K562 (cell line): Measurements from ENCODE around the gene FMNL2. TPM values are rescaled to one million over a fixed set of nuclear protein-coding genes. Genes with fewer than 3 reads are reported as not detected.

Experiments used
- ATAC-seq: fragments of 200-7000 bp; cut with Tn5 transposase; 3 replicates; pipeline ENCODE4 v1.9.1; 2020; ENCODE audit warnings: moderate library complexity
- BruUV-seq: library from RNA; stranded (reverse); fragments of 400-500 nt; replicated peaks from 2 replicates; lab custom pipeline; 2021; lab: Mats Ljungman, UMichigan
- CTCF ChIA-PET: fragments of 300-600 bp; formaldehyde crosslinking; extraction: SDS; loops from one replicate; lab custom pipeline; 2021; ENCODE audit warnings: low intra/inter-chr PET ratio; lab: Yijun Ruan, JAX
- POLR2A ChIA-PET: fragments of 300-600, 350-650 bp; sonication (Branson Sonifier 250); formaldehyde crosslinking; extraction: SDS; loops from one replicate; lab custom pipeline; 2021; ENCODE audit warnings: antibody characterized with exemption, inconsistent platforms; lab: Yijun Ruan, JAX
- DNase-seq, 4 experiments: peaks; one replicate each; pipeline versions ENCODE4 v3.0.0 to v3.0.0-alpha.2; 2011 to 2018; ENCODE audit warnings: low spot score in 3 of 4, mixed read lengths in 3 of 4; ENCODE audit errors: extremely low read depth in 1 of 4
- FAIRE-seq: peaks from 2 replicates; lab custom pipeline; 2011; peaks lifted over from hg19 to GRCh38; lab: Jason Lieb, UNC
- H2AFZ ChIP-seq: 2 replicates; pipeline ENCODE4 v1.6.0; 2011; ENCODE audit warnings: low read depth, low read length, control low read depth, inconsistent platforms
- H3K27ac ChIP-seq: fragments of 200-600 bp; 3 replicates; pipeline ENCODE4 v1.8.0; 2011; ENCODE audit warnings: low read depth, mild to moderate bottlenecking, control low read depth, inconsistent platforms, low read length, moderate library complexity, mixed read lengths; ENCODE audit errors: extremely low read depth
- H3K27me3 ChIP-seq, 2 experiments: fragments of 300-600 bp in 1 of 2; 2 replicates in 1 of 2; 3 replicates in 1 of 2; pipeline versions ENCODE4 v1.6.0 to v1.8.0; 2011; ENCODE audit warnings: inconsistent platforms in 2 of 2, low read length in 2 of 2, mild to moderate bottlenecking in 1 of 2, mixed read lengths in 1 of 2, moderate library complexity in 1 of 2; ENCODE audit not compliant: control insufficient read depth in 2 of 2, insufficient read depth in 2 of 2
- H3K36me3 ChIP-seq: fragments of 300-600 bp; 3 replicates; pipeline ENCODE4 v1.8.0; 2011; ENCODE audit warnings: mild to moderate bottlenecking, low read length, inconsistent platforms; ENCODE audit not compliant: control insufficient read depth, insufficient read depth
- H3K4me1 ChIP-seq, 2 experiments: fragments of 200-600 bp in 1 of 2; replicated peaks in 1 of 2; 2 replicates in 1 of 2; 3 replicates in 1 of 2; pipeline versions ENCODE4 v1.5.1 to v1.8.0; 2011; ENCODE audit warnings: inconsistent platforms in 2 of 2, low read length in 2 of 2, mild to moderate bottlenecking in 1 of 2, mixed read lengths in 1 of 2, moderate library complexity in 1 of 2; ENCODE audit not compliant: control insufficient read depth in 2 of 2, insufficient read depth in 2 of 2
- H3K4me2 ChIP-seq: 2 replicates; pipeline ENCODE4 v1.6.1; 2011; ENCODE audit warnings: low read length, control low read depth, inconsistent platforms, mixed read lengths; ENCODE audit not compliant: insufficient read depth
- H3K4me3 ChIP-seq: fragments of 200-600 bp; sonication (generic), shearing (Covaris generic); 2 replicates; pipeline ENCODE4 v1.5.1; 2016; ENCODE audit warnings: control low read depth, inconsistent platforms
- H3K79me2 ChIP-seq: fragments of 200-600 bp; 3 replicates; pipeline ENCODE4 v1.8.0; 2011; ENCODE audit warnings: low read length, inconsistent platforms; ENCODE audit not compliant: control insufficient read depth, insufficient read depth
- H3K9ac ChIP-seq, 2 experiments: 2 replicates each; pipeline versions ENCODE4 v1.6.0 to v1.6.1; 2011; ENCODE audit warnings: low read depth in 2 of 2, low read length in 2 of 2, control low read depth in 1 of 2, inconsistent platforms in 1 of 2, mild to moderate bottlenecking in 1 of 2, mixed read lengths in 1 of 2; ENCODE audit not compliant: insufficient read depth in 1 of 2
- H3K9me1 ChIP-seq: one replicate; pipeline ENCODE4 v1.6.0; 2011; ENCODE audit warnings: inconsistent platforms, mild to moderate bottlenecking, low read length, moderate library complexity; ENCODE audit not compliant: control insufficient read depth, insufficient read depth
- H3K9me3 ChIP-seq: replicated peaks from 2 replicates; pipeline ENCODE4 v1.5.1; 2011; ENCODE audit warnings: low read depth, low read length, inconsistent platforms; ENCODE audit not compliant: control insufficient read depth, insufficient read depth
- H4K20me1 ChIP-seq: replicated peaks from 2 replicates; pipeline ENCODE4 v1.6.1; 2011; ENCODE audit warnings: low read length, inconsistent platforms, mixed read lengths; ENCODE audit not compliant: control insufficient read depth, insufficient read depth
- CBX3 ChIP-seq, 2 experiments: IDR thresholded peaks; 1 replicate in 1 of 2; 2 replicates in 1 of 2; pipeline ENCODE4 v1.6.1; 2012; ENCODE audit warnings: inconsistent platforms in 2 of 2, low read length in 2 of 2, borderline replicate concordance in 1 of 2, control low read depth in 1 of 2
- COPS2 ChIP-seq: fragments of 450-650 bp; conservative IDR thresholded peaks from 2 replicates; pipeline ENCODE4 v1.6.1; 2016; ENCODE audit warnings: mild to moderate bottlenecking, moderate library complexity
- E2F3 ChIP-seq: fragments of 250-450 bp; sonication (Bioruptor Pico); IDR thresholded peaks from 2 replicates; pipeline ENCODE4 v1.4.0; 2020; ENCODE audit warnings: mild to moderate bottlenecking
- ETV1 ChIP-seq: fragments of 450-650 bp; conservative IDR thresholded peaks from 2 replicates; pipeline ENCODE4 v1.6.1; 2016; ENCODE audit warnings: missing genetic modification characterization, control low read depth, low read depth, missing compliant biosample characterization
- FOXA3 ChIP-seq, 2 experiments: fragments of 450-650 bp in 1 of 2; sonication (generic) in 1 of 2; formaldehyde crosslinking; IDR thresholded peaks in 1 of 2; conservative IDR thresholded peaks in 1 of 2; 2 replicates each; pipeline versions ENCODE4 v1.4.0 to v1.8.0; 2020 to 2022; ENCODE audit warnings: mild to moderate bottlenecking in 2 of 2, missing genetic modification reagents in 1 of 2
- NFIC ChIP-seq: fragments of 450-650 bp; IDR thresholded peaks from 2 replicates; pipeline ENCODE4 v1.6.1; 2017; ENCODE audit warnings: mild to moderate bottlenecking, inconsistent platforms
- PURB ChIP-seq: sonication (generic); formaldehyde crosslinking; IDR thresholded peaks from 2 replicates; pipeline ENCODE4 v1.9.0; 2021; ENCODE audit warnings: low read depth, mild to moderate bottlenecking, missing genetic modification reagents
- SUPT5H ChIP-seq: fragments of 450-650 bp; IDR thresholded peaks from 2 replicates; pipeline ENCODE4 v1.6.1; 2016
- TFAM ChIP-seq: fragments of 250-450 bp; sonication (Bioruptor Pico); conservative IDR thresholded peaks from 2 replicates; pipeline ENCODE4 v1.5.0; 2021; ENCODE audit warnings: mild to moderate bottlenecking, moderate library complexity
- TOE1 ChIP-seq, 2 experiments: fragments of 450-650 bp in 1 of 2; sonication (generic) in 1 of 2; formaldehyde crosslinking in 1 of 2; IDR thresholded peaks; 2 replicates each; pipeline versions ENCODE4 v1.7.1 to v1.8.0; 2016 to 2022; ENCODE audit warnings: borderline replicate concordance in 2 of 2, mild to moderate bottlenecking in 2 of 2, antibody characterized with exemption in 1 of 2, inconsistent platforms in 1 of 2, low read depth in 1 of 2, missing genetic modification reagents in 1 of 2, moderate library complexity in 1 of 2
- ZNF143 ChIP-seq: sonication (generic); formaldehyde crosslinking; IDR thresholded peaks from 2 replicates; pipeline ENCODE4 v1.9.0; 2022; ENCODE audit warnings: mild to moderate bottlenecking, missing genetic modification reagents
- ZNF146 ChIP-seq: IDR thresholded peaks from one replicate; pipeline ENCODE4 v1.6.1; 2018; ENCODE audit warnings: missing compliant biosample characterization; ENCODE audit not compliant: unreplicated experiment
- ZNF165 ChIP-seq: fragments of 250-450 bp; sonication (Bioruptor Pico); IDR thresholded peaks from 2 replicates; pipeline ENCODE4 v1.4.0; 2020; ENCODE audit warnings: borderline replicate concordance
- ZNF253 ChIP-seq: fragments of 250-450 bp; sonication (Bioruptor Pico); conservative IDR thresholded peaks from 2 replicates; pipeline ENCODE4 v1.6.1; 2021; ENCODE audit warnings: mild to moderate bottlenecking
- WGBS: fragments of 100-300 bp; shearing (Covaris generic); methylation state at CpG from one replicate; pipeline ENCODE4 v1.1.6; 2016; ENCODE audit warnings: low coverage, mixed read lengths; ENCODE audit not compliant: insufficient coverage; ENCODE audit errors: missing lambda C conversion rate; 5-methylcytosine and 5-hydroxymethylcytosine counted together
- in situ Hi-C: fragments of 300-500 bp; cut with MboI; formaldehyde crosslinking; loops from 4 replicates; pipeline ENCODE4 v1.15.0; 2018; ENCODE audit warnings: inconsistent platforms, mixed read lengths
- intact Hi-C: fragments of 100-400 bp; cut with micrococcal nuclease; formaldehyde crosslinking; loops from 2 replicates; pipeline ENCODE4 v1.14.2; 2022
- polyA plus RNA-seq, 8 experiments: library from polyadenylated mRNA; depleted of rRNA in 4 of 8; stranded (reverse) in 5 of 8; unstranded in 3 of 8; fragments of >200 nt; fragmentation: Nextera tagmentation in 2 of 8; fragmentation: Illumina TruSeq in 1 of 8; extraction: Ambion mirVana in 2 of 8; extraction: Trizol in 1 of 8; gene quantifications; 2 replicates each; pipeline versions ENCODE4 v1.2.1 to v1.2.3, GENCODE V29; 2011 to 2014; ENCODE audit warnings: inconsistent platforms in 1 of 8, missing spikeins in 1 of 8
- total RNA-seq, 7 experiments: library from RNA; depleted of rRNA in 6 of 7; stranded (reverse); fragments of >200 nt in 6 of 7; fragmentation: Illumina TruSeq in 2 of 7; extraction: Trizol in 2 of 7; gene quantifications; 2 replicates each; pipeline versions ENCODE4 v1.2.1 to v1.2.3, GENCODE V29; 2011 to 2021; ENCODE audit warnings: low replicate concordance in 1 of 7
- TF ChIP-seq, protein P1 (sequence below): fragments of 250-450 bp; sonication (Bioruptor Pico); IDR thresholded peaks from 2 replicates; pipeline ENCODE4 v1.5.0; 2021
- TF ChIP-seq, protein P2 (sequence below): sonication (generic); formaldehyde crosslinking; IDR thresholded peaks from 2 replicates; pipeline ENCODE4 v1.8.1; 2022; ENCODE audit warnings: missing genetic modification reagents
- TF ChIP-seq, protein P3 (sequence below): fragments of 450-650 bp; conservative IDR thresholded peaks from 2 replicates; pipeline ENCODE4 v1.6.1; 2016; ENCODE audit warnings: missing genetic modification characterization, low read depth, mild to moderate bottlenecking, missing compliant biosample characterization, moderate library complexity

The FMNL2 gene
- total and polyA plus RNA-seq, 9 of the 15 experiments (the other 6 are each of a cell fraction or from before 2014, with no cell fraction given) = 0.15 to 0.49 (median 0.24) TPM; not detected in 1

DNA sequence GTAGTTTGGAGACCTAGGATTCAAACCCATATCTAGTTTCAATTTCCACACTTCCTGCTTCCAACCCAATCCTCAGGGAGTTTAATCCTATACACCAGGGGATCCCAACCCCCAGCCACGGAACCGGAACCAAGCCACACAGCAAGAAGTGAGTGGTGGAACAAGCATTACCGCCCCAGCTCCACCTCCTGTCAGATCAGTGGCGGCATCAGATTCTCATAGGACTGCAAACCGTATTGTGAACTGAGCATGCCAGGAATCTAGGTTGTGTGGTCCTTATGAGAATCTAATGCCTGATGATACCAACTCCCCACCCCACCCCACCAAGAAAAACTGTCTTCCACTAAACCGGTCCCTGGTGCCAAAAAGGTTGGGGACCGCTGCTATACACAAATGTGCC lies 329.8 kb downstream of the FMNL2 start (continued):
- no peak for TF ChIP-seq ZNF143 (CRISPR knock-in tag)

DNA sequence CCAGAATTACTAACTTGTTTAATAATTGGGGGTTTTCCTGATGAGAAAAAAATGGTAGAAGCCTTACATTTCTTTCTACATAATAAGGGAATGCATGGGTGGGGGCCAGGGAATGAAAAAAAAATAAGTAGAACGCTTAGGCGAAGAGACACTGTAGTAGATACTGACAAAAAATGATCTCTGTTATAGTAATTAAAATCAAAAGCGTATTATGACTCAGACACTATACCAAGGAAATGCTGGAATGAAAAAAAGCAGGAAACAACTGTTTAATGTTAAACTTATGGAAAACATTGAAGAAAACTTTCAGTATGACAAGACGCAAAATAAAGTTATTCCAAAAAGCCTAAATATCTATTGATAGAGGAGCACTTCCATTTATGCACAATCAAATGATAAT lies 339.4 kb downstream of the FMNL2 start:
- TF ChIP-seq PURB (no peak), TFAM (CRISPR knock-in tag) (no peak), ZNF146 (CRISPR knock-in tag) (no peak), TOE1 (IDR thresholded peaks at IDR 0.05; ENCODE audit: borderline replicate concordance) (no peak), TOE1 (CRISPR knock-in tag; IDR thresholded peaks at IDR 0.05; ENCODE audit: borderline replicate concordance, low read depth) (no peak), COPS2 (no peak), ZNF253 (CRISPR knock-in tag) (no peak), NFIC (no peak), ZNF165 (CRISPR knock-in tag) (no peak), FOXA3 (CRISPR knock-in tag; conservative IDR thresholded peaks at IDR 0.05 in 1 of 2, IDR thresholded peaks at IDR 0.05 in 1 of 2) (no peak), E2F3 (CRISPR knock-in tag) (no peak), SUPT5H (no peak), ETV1 (tag) (no peak), CBX3 (IDR thresholded peaks at IDR 0.05; ENCODE audit: borderline replicate concordance in 1 of 2, low read length in 2 of 2) (no peak)
- TF ChIP-seq, protein P1, sequence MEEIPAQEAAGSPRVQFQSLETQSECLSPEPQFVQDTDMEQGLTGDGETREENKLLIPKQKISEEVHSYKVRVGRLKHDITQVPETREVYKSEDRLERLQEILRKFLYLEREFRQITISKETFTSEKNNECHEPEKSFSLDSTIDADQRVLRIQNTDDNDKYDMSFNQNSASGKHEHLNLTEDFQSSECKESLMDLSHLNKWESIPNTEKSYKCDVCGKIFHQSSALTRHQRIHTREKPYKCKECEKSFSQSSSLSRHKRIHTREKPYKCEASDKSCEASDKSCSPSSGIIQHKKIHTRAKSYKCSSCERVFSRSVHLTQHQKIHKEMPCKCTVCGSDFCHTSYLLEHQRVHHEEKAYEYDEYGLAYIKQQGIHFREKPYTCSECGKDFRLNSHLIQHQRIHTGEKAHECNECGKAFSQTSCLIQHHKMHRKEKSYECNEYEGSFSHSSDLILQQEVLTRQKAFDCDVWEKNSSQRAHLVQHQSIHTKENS (CRISPR knock-in tag) = no peak
- TF ChIP-seq, protein P2, sequence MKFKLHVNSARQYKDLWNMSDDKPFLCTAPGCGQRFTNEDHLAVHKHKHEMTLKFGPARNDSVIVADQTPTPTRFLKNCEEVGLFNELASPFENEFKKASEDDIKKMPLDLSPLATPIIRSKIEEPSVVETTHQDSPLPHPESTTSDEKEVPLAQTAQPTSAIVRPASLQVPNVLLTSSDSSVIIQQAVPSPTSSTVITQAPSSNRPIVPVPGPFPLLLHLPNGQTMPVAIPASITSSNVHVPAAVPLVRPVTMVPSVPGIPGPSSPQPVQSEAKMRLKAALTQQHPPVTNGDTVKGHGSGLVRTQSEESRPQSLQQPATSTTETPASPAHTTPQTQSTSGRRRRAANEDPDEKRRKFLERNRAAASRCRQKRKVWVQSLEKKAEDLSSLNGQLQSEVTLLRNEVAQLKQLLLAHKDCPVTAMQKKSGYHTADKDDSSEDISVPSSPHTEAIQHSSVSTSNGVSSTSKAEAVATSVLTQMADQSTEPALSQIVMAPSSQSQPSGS (CRISPR knock-in tag) = no peak
- TF ChIP-seq, protein P3, sequence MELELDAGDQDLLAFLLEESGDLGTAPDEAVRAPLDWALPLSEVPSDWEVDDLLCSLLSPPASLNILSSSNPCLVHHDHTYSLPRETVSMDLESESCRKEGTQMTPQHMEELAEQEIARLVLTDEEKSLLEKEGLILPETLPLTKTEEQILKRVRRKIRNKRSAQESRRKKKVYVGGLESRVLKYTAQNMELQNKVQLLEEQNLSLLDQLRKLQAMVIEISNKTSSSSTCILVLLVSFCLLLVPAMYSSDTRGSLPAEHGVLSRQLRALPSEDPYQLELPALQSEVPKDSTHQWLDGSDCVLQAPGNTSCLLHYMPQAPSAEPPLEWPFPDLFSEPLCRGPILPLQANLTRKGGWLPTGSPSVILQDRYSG = no peak
- TF ChIP-seq, all 486 proteins: peak for 0
- intact Hi-C loops = no loop called here
- Histone ChIP-seq H3K4me1 (no peaks in the 10 kb centered on the region), H4K20me1 (no peaks in the 10 kb centered on the region), H3K9me1 (no peaks in the 10 kb centered on the region), H3K9me3 (no peaks in the 10 kb centered on the region), H3K27ac (no peak overlapping the region), H3K4me2 (no peak overlapping the region), H3K36me3 (peaks cover 98% of the 10 kb centered on the region), H3K9ac (no peak overlapping the region), H3K4me3 (no peak overlapping the region), H3K79me2 (no peaks in the 10 kb centered on the region; the same call in 2 of the 3 replicates), H2AFZ (no peak overlapping the region), H3K27me3 (no peaks in the 10 kb centered on the region)
- WGBS = 98% methylated on average over 4 of the region's 4 CpGs
- POLR2A ChIA-PET = no interaction called here
- CTCF ChIA-PET = no interaction called here
- FAIRE-seq (no peak), DNase-seq (no peak), ATAC-seq (no peak)
- BruUV-seq = no TSS peak
- in situ Hi-C loops = no loop called here
